ENCODE measurements around the gene OSTN. TPM values are rescaled to one million over a fixed set of nuclear protein-coding genes. Genes with fewer than 3 reads are reported as not detected.

Gene OSTN
- polyA plus RNA-seq, 10 donors, result 0.71 to 9.0 (median 4.6) TPM

- no peak for DNase-seq
Observed at GRCh38 chr3:191307341-191307740, 108.3 kb downstream of the OSTN start.

GRCh38 chr3:191313296-191313695 is 114.3 kb downstream of the OSTN start:
- no peak for DNase-seq

DNA sequence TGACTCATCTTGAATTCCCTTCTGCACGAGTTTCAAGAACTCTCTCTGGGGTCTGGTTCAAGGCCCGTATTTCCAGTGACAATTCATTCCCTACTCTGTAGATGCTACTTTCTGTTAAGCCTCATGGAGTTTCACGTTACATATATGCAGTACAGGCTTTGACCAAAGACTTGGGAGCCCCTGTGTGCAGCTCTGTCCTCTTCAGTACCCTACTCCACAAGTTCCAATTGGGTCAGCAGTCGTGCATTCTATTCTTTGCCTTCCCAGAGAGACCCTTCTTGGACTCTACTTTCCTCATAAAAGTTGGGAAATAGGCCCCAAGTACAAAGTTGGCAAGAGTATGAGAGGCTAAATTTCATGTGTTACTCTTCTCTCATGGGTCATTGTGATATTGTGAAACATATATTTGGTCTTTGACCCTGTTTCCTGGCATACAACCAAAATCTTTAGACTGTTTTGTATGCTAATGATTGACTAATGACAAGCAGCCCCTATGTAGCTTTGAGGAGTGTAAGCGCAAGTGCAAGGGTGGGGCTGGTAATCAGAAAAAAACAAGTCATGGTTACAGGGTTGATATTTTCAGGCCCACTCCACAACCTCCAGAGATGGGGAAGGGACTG is 115.2 kb downstream of the OSTN start:
- no peak for DNase-seq

Other genes starting within 250 kb of the OSTN start
- 10 to 100 TPM; 25.4 to 33.7 (median 28.7) TPM for gene CCDC50, start 130.2 kb downstream of the OSTN start, polyA plus RNA-seq (ENCODE audit: insufficient read length in 10 of 10)
- under 1 TPM in 3 of 10 donors, not detected in 7; 0.12 to 0.22 (median 0.16) TPM for gene UTS2B, start 131.3 kb downstream of the OSTN start, polyA plus RNA-seq (ENCODE audit: insufficient read length in 10 of 10)

All from muscle of back (tissue), 11 donors.